Measurements from ENCODE around the gene MYO18A.

Gene MYO18A

DNA sequence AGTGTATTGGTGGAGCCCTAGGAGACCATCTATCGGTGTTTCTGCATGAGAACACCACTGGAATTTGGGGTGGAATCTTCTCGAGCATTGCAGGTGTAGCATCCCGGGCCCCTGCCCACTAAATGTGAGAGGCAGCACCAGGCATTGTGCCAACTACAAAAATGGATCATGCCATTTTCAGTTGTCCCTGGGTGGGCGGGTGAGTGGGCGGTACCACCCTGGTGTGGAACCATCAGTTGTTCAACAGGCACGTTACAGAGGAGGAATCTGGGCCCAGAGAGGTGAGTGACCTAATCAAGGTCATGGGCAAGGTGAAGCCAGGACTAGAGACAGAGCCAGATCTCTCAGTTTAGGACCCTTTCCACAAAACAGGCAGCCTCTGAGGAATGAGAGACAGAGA is 128.5 kb downstream of the MYO18A start:
- no peak for DNase-seq

DNA sequence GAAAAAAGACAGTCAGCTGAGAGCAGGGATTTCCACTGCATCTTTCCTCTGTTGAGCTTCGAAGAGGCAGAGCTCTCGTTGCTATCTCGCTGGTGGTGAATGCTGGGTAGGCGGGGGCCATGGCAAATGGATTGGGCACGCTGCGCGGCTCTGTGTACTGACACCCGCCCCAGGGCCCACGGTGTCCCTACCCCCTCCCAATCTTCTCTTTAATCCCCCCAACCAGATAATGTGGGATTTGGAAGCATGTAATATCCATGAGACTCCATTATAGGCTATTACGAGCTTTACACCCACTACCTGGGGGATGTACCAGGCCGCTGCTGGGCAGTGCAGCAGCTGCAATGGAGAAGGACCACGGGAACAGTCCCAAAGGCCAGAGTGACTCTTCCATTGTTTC is 129.0 kb downstream of the MYO18A start:
- DNase-seq = no peak

DNA sequence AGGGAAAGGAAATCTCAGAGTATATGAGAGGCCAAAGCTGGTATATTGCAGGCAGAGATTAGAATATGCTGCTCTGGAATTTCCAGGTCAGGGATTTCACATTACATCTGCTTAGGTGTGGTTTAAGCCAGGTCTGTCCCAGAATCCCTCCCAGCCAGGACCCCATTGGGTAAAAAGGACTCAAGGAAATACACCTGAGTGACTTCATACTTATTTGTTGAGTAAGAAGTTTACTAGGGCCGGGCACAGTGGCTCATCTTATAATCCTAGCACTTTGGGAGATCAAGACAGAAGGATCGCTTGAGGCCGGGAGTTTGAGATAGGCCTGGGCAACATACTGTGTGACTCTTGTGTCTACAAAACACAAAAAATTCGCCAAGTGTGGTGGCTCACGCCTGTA is 130.0 kb downstream of the MYO18A start:
- DNase-seq = no peak

DNA sequence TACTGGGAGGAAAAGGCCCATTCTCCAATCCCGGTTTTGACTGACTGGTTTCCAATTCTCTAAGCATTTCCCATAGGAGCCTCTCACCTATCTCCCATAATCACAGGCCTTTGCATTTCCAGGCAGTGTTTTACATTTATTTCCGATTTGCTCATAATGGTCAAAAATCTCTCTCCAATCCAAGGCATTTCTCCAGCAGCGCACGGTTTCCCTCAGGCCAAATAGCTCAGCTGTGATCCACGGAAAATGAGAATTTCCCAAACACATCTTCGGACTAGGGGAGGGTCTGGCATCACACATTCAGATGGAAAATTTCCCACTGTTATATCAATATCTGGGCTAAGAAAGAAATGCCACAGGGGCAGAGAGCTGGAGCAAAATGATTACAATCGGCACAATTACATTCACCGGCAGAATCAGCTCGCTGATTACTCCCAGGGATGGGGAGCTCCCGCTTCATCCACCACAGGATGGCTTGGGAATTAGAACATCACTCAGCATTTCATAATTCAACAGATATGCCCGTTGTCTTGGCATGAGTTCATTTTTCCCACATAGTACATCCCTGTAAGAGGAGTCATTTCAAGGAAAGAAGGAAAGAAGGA is 130.6 kb downstream of the MYO18A start:
- no peak for DNase-seq

DNA sequence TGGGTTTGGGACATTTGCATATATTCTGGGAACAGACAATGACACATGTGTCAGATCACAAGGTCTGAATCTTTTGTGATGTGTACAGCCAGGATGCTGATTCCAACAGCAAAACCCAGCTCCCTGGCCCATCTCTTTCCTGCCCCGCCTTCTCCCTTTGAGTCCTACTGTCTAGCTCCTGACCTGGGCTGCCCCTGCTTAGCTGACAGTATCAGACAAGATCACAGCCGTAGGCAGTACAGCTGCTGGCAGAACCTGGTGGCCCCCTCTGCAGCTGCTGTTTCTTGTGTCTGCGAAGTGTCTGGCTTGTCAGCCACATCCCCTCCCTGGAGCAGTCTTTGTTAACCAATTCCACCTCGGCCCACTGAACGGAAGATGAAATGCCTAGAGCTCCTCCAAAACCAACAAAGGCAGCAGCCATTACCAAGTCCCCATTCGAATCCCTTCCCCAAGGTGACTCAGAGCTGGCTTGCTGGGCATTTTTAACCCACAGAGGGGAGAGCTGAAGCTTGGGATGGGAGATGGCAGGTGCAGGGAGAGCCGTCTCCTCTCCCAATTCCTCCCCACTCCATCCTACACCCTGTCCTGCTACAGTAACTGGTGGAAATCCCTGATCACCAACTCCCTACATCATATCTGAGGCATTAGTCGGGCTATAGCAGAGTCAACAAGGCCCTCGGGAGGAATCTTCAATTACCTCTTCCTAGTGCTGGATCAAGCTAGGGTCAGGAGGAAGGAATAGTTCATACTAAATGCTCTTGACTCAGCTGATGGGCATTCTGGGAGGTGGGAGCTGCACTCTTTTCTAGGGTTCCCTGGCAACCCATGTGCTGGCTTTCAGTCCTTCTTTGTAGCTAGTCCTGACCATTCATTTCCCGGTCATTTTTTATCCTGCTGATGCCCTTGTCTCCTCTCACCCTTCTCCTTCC is 131.5 kb downstream of the MYO18A start:
- peak in 3 of 51 donors; percentile 11 to 36 (median 23) for DNase-seq

DNA sequence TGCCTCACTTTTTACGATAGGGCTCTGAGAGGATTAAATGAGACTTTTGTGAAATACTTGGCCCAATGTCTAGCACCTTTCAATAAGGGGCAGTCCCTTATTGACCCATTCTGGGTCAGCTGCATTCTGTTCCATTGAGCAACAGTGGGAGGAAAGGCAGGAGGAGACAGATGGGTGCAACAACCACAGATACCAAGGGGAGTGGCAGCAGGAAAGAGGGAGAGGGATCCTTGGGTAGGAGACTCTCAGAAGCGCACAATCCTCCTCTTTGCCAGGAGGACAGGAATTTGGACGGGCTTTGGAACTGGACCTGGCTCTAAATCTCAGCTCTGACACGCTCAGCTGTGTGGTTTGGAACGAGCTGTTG is 133.7 kb downstream of the MYO18A start:
- DNase-seq = no peak

DNA sequence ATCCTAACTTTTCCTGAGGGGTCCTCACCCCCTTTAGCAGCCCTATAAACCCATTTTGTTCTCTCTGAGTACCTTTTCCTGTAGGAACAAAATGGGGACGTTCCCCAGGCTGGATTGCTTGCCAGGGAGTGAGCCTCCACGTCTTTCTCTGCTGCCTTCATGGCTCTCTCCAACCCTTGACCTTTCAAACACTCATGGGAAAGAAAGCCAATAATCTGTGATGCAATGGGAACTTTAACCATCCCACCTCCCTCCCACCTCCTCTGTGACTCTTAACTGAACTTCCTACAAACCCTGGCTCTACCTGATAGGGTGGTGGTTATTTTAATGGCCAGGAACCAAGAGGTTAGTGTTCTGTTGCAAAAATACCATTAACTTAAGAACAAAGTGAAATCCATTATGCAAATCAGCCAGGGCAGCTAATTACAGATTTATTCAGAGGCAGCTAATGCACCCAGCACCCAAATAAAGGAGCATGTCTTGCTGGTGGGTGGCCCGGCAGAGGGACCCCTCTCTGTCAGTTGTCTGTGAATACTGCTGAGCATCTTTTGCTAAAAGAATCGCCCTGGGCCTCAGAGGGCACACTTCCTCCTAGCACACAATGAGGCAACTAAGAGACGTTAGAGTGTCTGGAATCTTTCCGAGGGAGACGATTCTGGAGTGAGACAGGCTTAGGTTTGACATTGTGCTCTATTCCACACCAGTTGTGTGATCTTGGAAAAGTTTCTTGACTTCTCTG is 134.3 kb downstream of the MYO18A start:
- DNase-seq = no peak

DNA sequence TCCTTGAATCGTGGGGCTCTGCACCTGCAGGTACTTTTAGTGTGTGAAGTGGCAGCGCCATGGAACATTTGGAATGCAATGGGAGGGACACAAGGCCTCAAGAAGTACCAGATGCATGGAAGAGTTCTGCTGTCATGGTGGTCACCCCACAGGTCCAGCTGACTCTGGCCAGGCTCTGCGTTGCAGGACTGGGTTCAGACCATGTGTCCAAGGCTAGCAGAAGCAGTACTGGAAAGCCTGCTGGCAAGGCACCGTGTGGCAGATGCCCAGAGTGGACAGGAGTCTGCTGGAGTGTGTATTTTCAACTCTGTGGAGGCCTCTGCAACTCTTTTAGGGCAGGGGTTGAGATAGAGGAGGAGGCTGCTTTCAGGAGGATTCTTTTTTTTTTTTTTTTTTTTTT is 135.2 kb downstream of the MYO18A start:
- no peak for DNase-seq

DNA sequence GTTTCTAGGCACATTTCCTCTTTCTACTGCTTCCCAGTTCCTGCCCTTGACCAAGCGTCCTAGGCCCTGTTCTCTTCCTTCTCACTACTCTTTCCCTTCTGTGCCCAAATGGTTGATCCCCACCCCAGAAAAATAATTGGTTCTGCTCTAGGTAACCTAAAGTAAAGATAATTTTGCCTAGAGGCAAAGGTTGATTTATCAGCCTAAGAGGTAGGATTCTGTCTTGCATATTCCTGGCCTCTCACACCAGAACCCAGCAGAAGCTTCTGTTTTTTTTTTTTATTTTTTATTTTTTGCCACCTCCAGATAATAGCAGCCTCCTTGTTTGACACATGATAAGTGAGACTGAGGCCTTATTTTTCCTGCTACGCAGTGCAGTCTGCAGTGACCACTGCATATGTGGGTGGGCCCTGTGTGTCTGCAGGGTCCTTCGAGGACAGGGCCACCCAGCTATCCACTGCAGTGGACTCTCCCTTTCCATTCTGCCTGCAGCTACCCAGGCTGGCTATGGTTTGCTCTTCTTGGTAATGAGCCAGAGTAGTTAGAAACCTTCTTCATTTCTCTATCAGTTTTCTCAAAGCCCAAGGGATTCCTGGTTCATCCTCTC is 136.6 kb downstream of the MYO18A start:
- DNase-seq = no peak

DNA sequence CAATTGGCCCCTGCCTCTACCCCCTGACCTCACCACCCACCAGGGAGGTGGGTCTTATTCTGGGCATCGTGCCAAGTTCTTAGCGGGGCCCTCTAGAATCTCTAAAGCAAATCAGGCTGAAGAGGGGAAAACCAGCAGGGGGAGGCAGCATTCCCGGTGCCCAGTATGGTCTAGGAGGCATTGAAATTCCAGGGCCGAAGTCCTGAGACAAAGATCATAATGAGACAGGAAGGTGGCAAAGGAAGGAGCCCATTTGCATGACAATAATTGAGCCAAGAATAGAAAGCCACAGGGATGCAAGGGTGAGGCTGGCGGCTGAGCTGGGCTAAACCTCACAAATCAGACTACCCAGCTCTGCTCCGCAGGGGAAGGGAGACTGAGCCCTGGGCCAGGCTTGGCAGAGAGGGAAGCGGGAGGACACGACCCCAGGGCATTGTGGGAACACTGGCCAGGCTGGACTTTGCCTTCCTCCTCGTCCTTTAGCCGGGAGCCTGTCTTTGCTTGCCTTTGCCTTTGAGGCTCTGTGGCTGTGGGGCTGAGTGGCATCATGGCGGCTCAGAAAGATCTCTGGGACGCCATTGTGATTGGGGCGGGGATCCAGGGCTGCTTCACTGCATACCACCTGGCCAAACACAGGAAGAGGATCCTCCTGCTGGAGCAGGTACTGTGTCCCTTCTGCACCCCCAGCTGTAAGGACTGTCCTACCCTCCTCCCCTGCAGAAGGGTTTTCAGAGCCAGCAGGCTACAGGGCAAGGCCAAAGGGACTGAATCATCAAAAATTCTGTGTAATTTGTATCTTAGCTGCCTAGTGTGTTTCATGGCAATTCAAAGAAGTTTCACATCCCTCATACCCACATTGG is 137.3 kb downstream of the MYO18A start, which contains the start of gene PIPOX:
Gene PIPOX (plus strand): TSS at position 463 of the 860 bp plus-strand sequence. CDS start 85 bp downstream, at position 548.
- peak in 32 of 51 donors; percentile 20 to 79 (median 55) for DNase-seq

DNA sequence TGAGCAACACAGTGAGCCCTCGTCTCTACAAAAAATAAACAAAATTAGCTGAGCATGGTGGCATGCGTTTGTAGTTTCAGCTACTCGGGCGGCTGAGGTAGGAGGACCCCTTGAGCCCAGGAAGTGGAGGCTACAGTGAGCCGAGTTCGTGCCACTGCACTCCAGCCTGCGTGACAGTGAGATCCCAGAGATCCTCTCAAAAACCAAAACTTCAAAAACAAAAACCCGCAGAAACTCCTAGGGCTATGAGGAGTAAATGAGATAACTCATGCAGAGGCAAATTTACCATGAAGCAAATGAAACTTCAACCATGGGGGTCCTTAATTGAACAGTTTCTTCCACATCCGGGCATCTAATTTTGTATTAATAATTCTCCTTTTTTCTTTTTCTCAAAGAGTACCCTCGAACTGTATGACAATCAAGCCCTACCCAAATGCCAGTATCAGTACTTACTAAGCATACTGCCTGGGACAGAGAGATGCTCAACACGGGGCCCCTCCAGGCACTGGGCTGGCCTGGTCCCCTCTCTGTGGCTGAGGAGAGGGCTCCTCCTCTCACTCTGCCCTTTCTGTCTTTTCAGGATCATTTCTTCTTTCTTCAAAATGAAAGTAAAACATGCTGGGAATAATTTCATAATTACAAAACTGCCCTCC is 138.0 kb downstream of the MYO18A start:
- DNase-seq = no peak

DNA sequence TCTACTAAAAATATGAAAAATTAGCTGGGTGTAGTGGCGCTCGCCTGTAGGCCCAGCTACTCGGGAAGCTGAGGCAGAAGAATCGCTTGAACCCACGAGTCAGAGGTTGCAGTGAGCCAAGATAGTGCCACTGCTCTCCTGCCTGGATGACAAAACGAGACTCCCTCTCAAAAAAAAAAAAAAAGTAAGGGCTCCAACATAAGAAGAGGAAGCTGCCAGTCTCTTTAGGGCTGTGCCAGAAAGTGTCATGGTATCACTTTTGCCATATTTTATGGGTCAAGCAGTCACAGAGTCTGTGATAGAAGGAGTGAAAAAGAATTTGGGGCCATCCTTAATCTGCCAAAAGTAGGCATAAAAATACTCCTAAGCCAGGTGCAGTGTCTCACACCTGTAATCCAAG is 138.6 kb downstream of the MYO18A start:
- no peak for DNase-seq

DNA sequence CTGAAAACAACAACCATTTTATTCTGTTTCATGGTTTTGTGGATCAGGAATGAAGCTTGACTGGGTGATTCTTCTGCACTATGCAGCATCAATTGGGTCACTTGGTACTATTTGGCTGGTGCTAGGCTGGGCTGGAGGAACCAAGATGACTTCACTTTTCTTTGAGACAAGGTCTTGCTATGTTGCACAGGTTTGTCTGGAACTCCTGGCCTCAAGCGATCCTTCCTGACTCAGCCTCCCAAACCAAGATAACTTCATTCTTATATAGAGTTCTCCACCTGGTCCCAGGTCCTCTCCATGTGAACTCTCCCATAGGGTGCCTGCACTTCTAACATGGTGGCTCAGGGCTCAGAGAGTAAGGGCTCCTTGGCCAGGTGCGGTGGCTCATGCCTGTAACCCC is 139.1 kb downstream of the MYO18A start:
- no peak for DNase-seq

DNA sequence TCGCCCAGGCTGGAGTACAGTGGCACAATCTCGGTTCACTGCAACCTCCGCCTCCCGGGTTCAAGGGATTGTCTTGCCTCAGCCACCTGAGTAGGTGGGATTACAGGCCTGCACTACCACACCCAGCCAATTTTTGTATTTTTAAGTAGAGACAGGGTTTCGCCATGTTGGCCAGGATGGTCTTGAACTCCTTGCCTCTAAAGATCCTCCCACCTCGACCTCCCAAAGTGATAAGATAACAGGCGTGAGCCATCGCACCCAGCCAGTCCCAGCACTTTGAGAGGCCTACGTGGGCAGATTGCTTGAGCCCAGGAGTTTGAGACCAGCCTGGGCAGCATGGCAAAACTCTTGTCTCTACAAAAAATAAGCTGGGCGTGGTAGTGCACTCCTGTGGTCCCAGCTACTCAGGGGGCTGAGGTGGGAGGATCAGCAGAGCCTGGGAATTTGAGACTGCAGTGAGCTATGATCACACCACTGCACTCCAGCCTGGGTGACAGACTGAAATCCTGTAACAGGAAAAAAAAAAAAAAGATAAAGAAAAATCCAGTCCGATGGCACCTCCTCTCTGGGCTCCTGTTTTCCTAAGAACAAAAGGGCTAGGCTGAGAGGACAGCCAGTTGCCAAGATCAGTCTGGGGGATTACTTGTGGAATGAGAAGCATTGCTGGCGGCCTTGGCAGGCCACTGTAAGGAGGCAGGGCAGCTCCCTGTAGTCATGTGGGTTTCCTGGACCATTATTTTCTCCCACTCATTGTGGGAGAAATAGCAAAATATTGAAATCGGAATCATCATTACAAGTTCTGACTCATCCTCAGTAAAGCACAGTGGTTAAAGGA is 140.2 kb downstream of the MYO18A start:
- peak in 19 of 51 donors; percentile 9 to 57 (median 25) for DNase-seq

DNA sequence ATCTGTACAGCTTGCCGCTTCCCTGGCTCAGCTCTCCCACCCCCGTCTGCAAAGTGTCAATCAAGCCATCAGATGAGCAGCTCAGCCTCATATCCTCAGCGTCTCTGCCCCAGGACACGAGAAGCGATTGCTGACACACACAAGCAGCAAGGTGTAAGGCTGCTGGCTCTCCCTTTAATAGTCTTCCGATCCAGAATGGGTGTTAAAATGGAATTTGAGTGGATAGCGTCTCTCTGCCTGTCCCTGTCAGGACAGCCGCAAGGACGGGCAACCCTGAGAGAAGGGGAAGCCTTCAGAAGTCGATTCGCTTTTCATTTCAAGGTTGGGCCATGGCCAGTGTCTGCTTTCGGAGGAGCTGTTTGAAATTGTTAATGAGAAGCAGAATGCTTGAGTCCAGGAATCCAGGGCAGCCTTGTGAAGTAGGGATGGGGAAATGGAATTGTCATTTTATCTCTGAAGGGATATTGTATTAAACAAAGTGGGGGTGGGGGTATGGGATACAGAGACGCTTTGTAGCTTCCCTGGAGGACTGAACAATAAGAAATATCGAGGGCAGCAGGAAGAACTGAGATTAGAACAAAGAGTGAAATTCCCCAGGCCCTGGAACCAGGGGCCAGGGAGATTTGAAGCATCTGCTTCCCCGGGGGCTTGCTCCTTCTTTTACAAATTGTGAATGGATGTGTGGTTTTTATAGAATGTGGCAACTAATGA is 142.0 kb downstream of the MYO18A start:
- DNase-seq = peak in 8 of 51 donors; percentile 18 to 56 (median 28)

DNA sequence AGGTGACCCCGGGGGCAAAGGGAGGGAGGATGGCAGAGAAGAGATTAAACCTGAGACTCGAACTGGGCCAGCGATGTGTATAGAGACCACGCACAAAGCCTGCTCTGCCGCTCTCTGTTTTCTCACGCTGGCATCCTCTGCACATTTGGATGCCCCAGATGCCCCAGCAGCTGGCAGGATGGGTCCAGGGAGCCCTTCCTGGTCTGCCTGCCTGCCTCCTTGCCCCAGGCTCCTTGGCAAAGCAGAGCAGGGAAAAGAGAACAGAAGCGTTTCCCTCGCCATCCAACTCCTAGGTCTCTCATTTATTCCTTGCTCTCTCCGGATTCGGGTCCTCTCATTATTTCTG is 142.5 kb downstream of the MYO18A start:
- DNase-seq = no peak

DNA sequence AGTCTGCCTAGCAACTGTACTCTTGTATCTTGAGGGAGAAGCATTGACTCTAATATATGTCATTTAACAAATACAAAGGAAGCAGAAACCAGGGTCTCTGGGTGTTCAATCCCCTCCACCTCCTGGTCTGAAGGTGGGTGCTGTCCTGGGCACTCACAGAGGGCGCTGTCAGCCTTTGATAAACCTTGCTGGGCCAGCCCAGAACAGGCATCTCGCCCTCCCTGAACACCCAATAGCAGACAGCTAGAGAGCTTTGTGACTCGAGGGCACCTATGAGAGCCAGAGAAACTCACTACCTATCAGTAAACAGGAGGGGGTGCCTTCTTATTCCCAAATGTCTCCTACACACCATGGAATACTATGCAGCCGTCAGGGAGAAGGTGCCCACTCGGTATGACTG is 143.6 kb downstream of the MYO18A start:
- DNase-seq = no peak

DNA sequence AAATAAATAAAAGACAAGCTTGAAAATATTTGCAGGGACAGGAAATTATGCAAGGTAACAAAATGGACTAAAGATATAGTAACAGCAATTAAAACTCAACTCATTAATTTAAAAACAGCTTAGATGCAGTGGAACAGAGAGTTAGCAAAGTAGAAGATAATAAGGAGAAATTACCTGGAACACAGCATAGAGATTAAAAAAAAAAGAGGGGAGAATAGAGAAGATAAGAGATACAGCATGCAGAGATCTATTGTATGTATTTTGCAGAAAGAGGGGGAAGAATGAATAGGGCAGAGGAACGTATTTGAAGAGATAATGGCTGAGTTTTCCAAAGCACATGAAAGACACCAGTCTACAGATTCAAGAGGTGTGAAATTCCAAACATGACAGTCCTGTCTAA is 145.7 kb downstream of the MYO18A start:
- no peak for DNase-seq

DNA sequence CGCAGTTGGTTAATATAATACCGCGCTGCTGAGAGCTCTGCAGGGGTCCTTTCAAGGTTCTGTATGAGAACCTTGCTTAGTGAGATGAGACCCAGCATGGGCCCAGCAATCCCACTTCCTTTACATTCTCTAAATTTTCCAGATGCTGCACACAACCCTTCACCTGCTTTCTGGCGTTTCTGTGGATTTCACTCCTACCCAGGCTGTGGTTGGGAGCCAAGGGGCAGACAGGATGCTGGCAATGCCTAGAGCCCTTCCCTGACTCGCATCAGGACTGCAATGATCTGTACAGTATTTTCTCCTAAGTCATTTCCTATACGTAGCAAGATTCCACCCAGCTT is 147.4 kb downstream of the MYO18A start:
- no peak for DNase-seq
